ENCODE data around the gene MBNL2. TPM values are rescaled to one million over a fixed set of nuclear protein-coding genes. Genes with fewer than 3 reads are reported as not detected.
A peak's percentile ranks its signal among the peaks of the same experiment; 100 is the strongest.

Gene MBNL2
- total and polyA plus RNA-seq, 2 of the 13 experiments (the other 11 are each of a cell fraction or from before 2014, with no cell fraction given): 30.8 to 59.0 TPM

DNA sequence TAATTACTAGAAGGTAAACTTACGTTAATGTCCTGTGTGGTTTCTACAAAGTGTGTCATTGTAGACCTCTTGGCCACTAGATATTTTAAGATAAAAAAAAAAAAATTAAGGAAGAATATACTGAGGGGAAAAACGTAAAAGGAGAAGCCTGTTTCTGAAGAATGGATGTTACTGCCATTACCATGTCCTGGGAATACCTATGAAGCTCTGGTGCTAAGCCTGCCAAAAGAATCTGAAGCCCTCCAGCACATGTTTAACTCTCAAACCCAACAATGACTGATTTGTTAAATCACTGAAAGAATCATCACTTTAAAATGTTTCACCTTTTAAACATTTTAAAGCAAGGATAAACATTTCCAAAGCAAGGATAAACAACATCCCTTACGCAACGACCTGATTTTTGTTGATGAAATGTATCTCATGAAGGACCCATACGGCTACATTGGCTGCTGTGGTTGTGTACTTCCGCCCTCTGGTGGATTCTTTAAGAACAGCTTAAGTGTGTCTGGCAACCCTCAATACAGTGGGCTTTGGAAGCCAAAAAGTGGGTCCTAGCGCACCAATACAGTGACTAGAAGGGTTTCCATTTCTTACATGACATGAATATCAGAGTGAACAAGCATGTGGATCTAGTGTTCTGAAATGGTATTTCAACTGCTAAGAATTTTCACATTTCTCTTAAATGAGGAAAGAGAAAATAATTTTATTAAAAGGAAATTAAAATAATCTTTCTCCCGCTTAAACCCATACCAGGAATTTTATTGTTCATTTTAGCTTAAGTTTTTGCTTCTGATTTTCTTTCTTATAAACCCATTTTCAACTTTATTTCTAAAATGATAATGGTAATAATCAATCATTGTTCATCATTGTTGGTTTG, 137.3 kb downstream of the MBNL2 start (continued):
- TF ChIP-seq POGK (CRISPR knock-in tag; conservative IDR thresholded peaks at IDR 0.05): no peak
- no peak for TF ChIP-seq ZNF616 (CRISPR knock-in tag; IDR thresholded peaks at IDR 0.05; ENCODE audit: low read depth)
- TF ChIP-seq TCF7 (IDR thresholded peaks at IDR 0.05; ENCODE audit: low read depth): no peak
- peak; percentile 32; the same call in 1 of the 2 replicates for TF ChIP-seq GATAD2A (CRISPR knock-in tag; IDR thresholded peaks at IDR 0.05)
- TF ChIP-seq BCL3 (CRISPR knock-in tag; IDR thresholded peaks at IDR 0.05): no peak
- no peak for TF ChIP-seq BORCS8-MEF2B (CRISPR knock-in tag; IDR thresholded peaks at IDR 0.05)
- TF ChIP-seq RELA (CRISPR knock-in tag; IDR thresholded peaks at IDR 0.05): no peak
- no peak for TF ChIP-seq SCMH1 (CRISPR knock-in tag; IDR thresholded peaks at IDR 0.05; ENCODE audit: borderline replicate concordance)
- no peak for TF ChIP-seq RBAK (CRISPR knock-in tag; IDR thresholded peaks at IDR 0.05)
- no peak for TF ChIP-seq TRIM22 (IDR thresholded peaks at IDR 0.05)
- TF ChIP-seq, protein P1, sequence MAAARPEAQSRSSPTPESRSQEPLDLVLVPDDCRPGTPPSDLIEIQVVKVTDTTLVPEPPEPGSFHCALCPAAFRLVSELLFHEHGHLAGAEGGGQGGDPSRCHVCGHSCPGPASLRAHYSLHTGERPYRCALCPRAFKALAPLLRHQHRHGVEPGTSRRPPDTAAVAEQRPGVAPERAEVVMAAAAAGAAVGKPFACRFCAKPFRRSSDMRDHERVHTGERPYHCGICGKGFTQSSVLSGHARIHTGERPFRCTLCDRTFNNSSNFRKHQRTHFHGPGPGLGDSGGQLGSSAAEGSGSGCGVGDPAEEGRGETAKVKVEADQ (CRISPR knock-in tag; IDR thresholded peaks at IDR 0.05; ENCODE audit: borderline replicate concordance): no peak
- no peak for TF ChIP-seq ZKSCAN5 (CRISPR knock-in tag; IDR thresholded peaks at IDR 0.05)
- TF ChIP-seq, protein P2, sequence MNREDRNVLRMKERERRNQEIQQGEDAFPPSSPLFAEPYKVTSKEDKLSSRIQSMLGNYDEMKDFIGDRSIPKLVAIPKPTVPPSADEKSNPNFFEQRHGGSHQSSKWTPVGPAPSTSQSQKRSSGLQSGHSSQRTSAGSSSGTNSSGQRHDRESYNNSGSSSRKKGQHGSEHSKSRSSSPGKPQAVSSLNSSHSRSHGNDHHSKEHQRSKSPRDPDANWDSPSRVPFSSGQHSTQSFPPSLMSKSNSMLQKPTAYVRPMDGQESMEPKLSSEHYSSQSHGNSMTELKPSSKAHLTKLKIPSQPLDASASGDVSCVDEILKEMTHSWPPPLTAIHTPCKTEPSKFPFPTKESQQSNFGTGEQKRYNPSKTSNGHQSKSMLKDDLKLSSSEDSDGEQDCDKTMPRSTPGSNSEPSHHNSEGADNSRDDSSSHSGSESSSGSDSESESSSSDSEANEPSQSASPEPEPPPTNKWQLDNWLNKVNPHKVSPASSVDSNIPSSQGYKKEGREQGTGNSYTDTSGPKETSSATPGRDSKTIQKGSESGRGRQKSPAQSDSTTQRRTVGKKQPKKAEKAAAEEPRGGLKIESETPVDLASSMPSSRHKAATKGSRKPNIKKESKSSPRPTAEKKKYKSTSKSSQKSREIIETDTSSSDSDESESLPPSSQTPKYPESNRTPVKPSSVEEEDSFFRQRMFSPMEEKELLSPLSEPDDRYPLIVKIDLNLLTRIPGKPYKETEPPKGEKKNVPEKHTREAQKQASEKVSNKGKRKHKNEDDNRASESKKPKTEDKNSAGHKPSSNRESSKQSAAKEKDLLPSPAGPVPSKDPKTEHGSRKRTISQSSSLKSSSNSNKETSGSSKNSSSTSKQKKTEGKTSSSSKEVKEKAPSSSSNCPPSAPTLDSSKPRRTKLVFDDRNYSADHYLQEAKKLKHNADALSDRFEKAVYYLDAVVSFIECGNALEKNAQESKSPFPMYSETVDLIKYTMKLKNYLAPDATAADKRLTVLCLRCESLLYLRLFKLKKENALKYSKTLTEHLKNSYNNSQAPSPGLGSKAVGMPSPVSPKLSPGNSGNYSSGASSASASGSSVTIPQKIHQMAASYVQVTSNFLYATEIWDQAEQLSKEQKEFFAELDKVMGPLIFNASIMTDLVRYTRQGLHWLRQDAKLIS (CRISPR knock-in tag; IDR thresholded peaks at IDR 0.05): no peak
- TF ChIP-seq ZNF770 (CRISPR knock-in tag; IDR thresholded peaks at IDR 0.05): no peak
- TF ChIP-seq, protein P3, sequence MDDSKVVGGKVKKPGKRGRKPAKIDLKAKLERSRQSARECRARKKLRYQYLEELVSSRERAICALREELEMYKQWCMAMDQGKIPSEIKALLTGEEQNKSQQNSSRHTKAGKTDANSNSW (CRISPR knock-in tag; IDR thresholded peaks at IDR 0.05; ENCODE audit: borderline replicate concordance): no peak
- no peak for TF ChIP-seq NR3C1 (CRISPR knock-in tag; IDR thresholded peaks at IDR 0.05)
- no peak for TF ChIP-seq ZNF484 (CRISPR knock-in tag; IDR thresholded peaks at IDR 0.05; ENCODE audit: borderline replicate concordance, low read depth)
